Ovary (tissue), 3 donors: Measurements from ENCODE around the gene BMP2K.

Source experiments
- CTCF ChIP-seq, 3 donors: fragments of 450-650 bp in 2 of 3; fragments of 200-600 bp in 1 of 3; IDR thresholded peaks; one replicate each; pipeline versions ENCODE4 v1.5.1 to v1.8.0; 2016 to 2022; ENCODE audit warnings: antibody characterized with exemption in 3 of 3, mild to moderate bottlenecking in 1 of 3
- EP300 ChIP-seq: sonication (generic); formaldehyde crosslinking; IDR thresholded peaks from one replicate; pipeline ENCODE4 v1.6.1; 2017; ENCODE audit warnings: antibody characterized with exemption
- POLR2A ChIP-seq: fragments of 450-650 bp; IDR thresholded peaks from one replicate; pipeline ENCODE4 v1.6.1; 2017; ENCODE audit warnings: antibody characterized with exemption, mild to moderate bottlenecking, moderate library complexity
- donor health status: DM: no; HTN: no; CAD: no.

GRCh38 chr4:78726546-78726945, 49.6 kb upstream of the BMP2K start:
- TF ChIP-seq CTCF (IDR thresholded peaks at IDR 0.05), result no peak
- no peak for TF ChIP-seq POLR2A
- no peak for TF ChIP-seq EP300
